Measurements from ENCODE around the gene BOLA3.

DNA sequence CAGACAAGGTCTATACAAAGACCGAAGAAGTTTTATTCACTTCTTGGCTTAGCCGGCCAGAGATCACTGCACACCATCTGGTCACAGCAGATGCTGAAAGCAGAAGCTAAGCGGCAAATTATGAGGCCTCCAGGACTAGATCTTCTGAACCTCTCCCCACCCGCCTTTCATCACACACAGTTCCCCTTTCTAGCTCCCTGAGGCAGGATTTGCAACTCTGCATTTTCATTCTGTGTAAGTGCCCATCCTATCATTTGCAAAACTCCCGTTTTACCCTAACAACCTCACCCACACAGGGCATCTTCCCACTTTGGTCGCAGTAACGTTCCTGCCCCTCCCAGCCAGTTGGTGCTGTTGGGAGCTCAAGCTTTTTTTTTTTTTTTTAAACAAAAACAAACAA is 34.0 kb upstream of the BOLA3 start:
- no peak for TF ChIP-seq CTCF (IDR thresholded peaks at IDR 0.05; ENCODE audit: low read depth, low read length, missing input control)
- no peak for TF ChIP-seq MAX (IDR thresholded peaks at IDR 0.05)
- no peak for TF ChIP-seq EGR1 (IDR thresholded peaks at IDR 0.05; ENCODE audit: low read depth in 2 of 2)
- TF ChIP-seq, protein P1, sequence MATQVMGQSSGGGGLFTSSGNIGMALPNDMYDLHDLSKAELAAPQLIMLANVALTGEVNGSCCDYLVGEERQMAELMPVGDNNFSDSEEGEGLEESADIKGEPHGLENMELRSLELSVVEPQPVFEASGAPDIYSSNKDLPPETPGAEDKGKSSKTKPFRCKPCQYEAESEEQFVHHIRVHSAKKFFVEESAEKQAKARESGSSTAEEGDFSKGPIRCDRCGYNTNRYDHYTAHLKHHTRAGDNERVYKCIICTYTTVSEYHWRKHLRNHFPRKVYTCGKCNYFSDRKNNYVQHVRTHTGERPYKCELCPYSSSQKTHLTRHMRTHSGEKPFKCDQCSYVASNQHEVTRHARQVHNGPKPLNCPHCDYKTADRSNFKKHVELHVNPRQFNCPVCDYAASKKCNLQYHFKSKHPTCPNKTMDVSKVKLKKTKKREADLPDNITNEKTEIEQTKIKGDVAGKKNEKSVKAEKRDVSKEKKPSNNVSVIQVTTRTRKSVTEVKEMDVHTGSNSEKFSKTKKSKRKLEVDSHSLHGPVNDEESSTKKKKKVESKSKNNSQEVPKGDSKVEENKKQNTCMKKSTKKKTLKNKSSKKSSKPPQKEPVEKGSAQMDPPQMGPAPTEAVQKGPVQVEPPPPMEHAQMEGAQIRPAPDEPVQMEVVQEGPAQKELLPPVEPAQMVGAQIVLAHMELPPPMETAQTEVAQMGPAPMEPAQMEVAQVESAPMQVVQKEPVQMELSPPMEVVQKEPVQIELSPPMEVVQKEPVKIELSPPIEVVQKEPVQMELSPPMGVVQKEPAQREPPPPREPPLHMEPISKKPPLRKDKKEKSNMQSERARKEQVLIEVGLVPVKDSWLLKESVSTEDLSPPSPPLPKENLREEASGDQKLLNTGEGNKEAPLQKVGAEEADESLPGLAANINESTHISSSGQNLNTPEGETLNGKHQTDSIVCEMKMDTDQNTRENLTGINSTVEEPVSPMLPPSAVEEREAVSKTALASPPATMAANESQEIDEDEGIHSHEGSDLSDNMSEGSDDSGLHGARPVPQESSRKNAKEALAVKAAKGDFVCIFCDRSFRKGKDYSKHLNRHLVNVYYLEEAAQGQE (IDR thresholded peaks at IDR 0.05), result no peak
- TF ChIP-seq JUND (IDR thresholded peaks at IDR 0.05), result no peak
- TF ChIP-seq, protein P2, sequence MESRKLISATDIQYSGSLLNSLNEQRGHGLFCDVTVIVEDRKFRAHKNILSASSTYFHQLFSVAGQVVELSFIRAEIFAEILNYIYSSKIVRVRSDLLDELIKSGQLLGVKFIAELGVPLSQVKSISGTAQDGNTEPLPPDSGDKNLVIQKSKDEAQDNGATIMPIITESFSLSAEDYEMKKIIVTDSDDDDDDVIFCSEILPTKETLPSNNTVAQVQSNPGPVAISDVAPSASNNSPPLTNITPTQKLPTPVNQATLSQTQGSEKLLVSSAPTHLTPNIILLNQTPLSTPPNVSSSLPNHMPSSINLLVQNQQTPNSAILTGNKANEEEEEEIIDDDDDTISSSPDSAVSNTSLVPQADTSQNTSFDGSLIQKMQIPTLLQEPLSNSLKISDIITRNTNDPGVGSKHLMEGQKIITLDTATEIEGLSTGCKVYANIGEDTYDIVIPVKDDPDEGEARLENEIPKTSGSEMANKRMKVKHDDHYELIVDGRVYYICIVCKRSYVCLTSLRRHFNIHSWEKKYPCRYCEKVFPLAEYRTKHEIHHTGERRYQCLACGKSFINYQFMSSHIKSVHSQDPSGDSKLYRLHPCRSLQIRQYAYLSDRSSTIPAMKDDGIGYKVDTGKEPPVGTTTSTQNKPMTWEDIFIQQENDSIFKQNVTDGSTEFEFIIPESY (IDR thresholded peaks at IDR 0.05), result no peak
- TF ChIP-seq, protein P3, sequence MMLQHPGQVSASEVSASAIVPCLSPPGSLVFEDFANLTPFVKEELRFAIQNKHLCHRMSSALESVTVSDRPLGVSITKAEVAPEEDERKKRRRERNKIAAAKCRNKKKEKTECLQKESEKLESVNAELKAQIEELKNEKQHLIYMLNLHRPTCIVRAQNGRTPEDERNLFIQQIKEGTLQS (IDR thresholded peaks at IDR 0.05), result no peak
- no peak for TF ChIP-seq GABPA (IDR thresholded peaks at IDR 0.05 in 1 of 2, conservative IDR thresholded peaks at IDR 0.05 in 1 of 2)

All from liver (tissue), 3 donors.